GM12878 (cell line): ENCODE measurements around the gene GDF11. TPM values are rescaled to one million over a fixed set of nuclear protein-coding genes. Genes with fewer than 3 reads are reported as not detected.

Source experiments
- ATAC-seq: fragments of 200-7000 bp; cut with Tn5 transposase; 3 replicates; pipeline ENCODE4 v1.9.1; 2020; ENCODE audit warnings: mild to moderate bottlenecking, moderate library complexity
- BruUV-seq: library from RNA; stranded (reverse); fragments of 400-500 nt; replicated peaks from 2 replicates; lab custom pipeline; 2021; lab: Mats Ljungman, UMichigan
- CTCF ChIA-PET: fragments of 300-600 bp; sonication (Branson Sonifier 250); formaldehyde crosslinking; extraction: SDS; loops from one replicate; lab custom pipeline; 2021; ENCODE audit warnings: inconsistent platforms; lab: Yijun Ruan, JAX
- POLR2A ChIA-PET: fragments of 350-600 bp; formaldehyde crosslinking; extraction: SDS; loops from one replicate; lab custom pipeline; 2021; ENCODE audit warnings: inconsistent platforms; lab: Charles Lee
- RAD21 ChIA-PET: fragments of 300-600 bp; sonication (Branson Sonifier 250); formaldehyde crosslinking; loops from one replicate; lab custom pipeline; 2023; ENCODE audit warnings: antibody characterized with exemption; ENCODE audit not compliant: unreplicated experiment; lab: Charles Lee
- SMC1A ChIA-PET: fragments of 300-600 bp; sonication (Branson Sonifier 250); formaldehyde crosslinking; loops from one replicate; lab custom pipeline; 2023; ENCODE audit not compliant: unreplicated experiment, uncharacterized antibody; lab: Charles Lee
- DNase-seq: peaks from one replicate; pipeline ENCODE4 v3.0.0-alpha.2; 2011; ENCODE audit warnings: low read depth, low spot score
- FAIRE-seq: peaks from 3 replicates; lab custom pipeline; 2011; peaks lifted over from hg19 to GRCh38; lab: Jason Lieb, UNC
- H2AFZ ChIP-seq: 2 replicates; pipeline ENCODE4 v1.6.0; 2011; ENCODE audit warnings: low read depth, low read length, control low read depth; ENCODE audit not compliant: control insufficient read depth
- H3K27ac ChIP-seq: 2 replicates; pipeline ENCODE4 v1.5.1; 2011; ENCODE audit warnings: control low read depth; ENCODE audit not compliant: control insufficient read depth, insufficient read depth
- H3K27me3 ChIP-seq, 2 experiments: replicated peaks in 1 of 2; 2 replicates each; pipeline versions ENCODE4 v1.6.0 to v1.6.1; 2011; ENCODE audit warnings: low read length in 1 of 2; ENCODE audit not compliant: control insufficient read depth in 2 of 2, insufficient read depth in 2 of 2
- H3K36me3 ChIP-seq, 2 experiments: 2 replicates each; pipeline ENCODE4 v1.5.1; 2011; ENCODE audit warnings: low read length in 1 of 2; ENCODE audit not compliant: control insufficient read depth in 2 of 2, insufficient read depth in 2 of 2
- H3K4me1 ChIP-seq: 2 replicates; pipeline ENCODE4 v1.6.1; 2011; ENCODE audit warnings: mild to moderate bottlenecking, low read length, moderate library complexity, mixed read lengths; ENCODE audit not compliant: control insufficient read depth, insufficient read depth
- H3K4me2 ChIP-seq: 2 replicates; pipeline ENCODE4 v1.6.0; 2011; ENCODE audit warnings: control low read depth; ENCODE audit not compliant: control insufficient read depth, insufficient read depth
- H3K4me3 ChIP-seq: fragments of 200-600 bp; sonication (generic); 2 replicates; pipeline ENCODE4 v1.5.1; 2016
- H3K79me2 ChIP-seq: 2 replicates; pipeline ENCODE4 v1.6.0; 2011; ENCODE audit warnings: low read length; ENCODE audit not compliant: control insufficient read depth, insufficient read depth
- H3K9ac ChIP-seq: 2 replicates; pipeline ENCODE4 v1.8.0; 2011; ENCODE audit warnings: low read length, control low read depth, mixed read lengths; ENCODE audit not compliant: control insufficient read depth, insufficient read depth
- H3K9me3 ChIP-seq: replicated peaks from 3 replicates; pipeline ENCODE4 v1.5.1; 2011; ENCODE audit warnings: mild to moderate bottlenecking, low read length; ENCODE audit not compliant: control insufficient read depth, insufficient read depth
- H4K20me1 ChIP-seq: 2 replicates; pipeline ENCODE4 v1.6.0; 2011; ENCODE audit not compliant: control insufficient read depth, insufficient read depth
- IRF3 ChIP-seq: fragments of 450-650 bp; IDR thresholded peaks from 2 replicates; pipeline ENCODE4 v1.6.1; 2014; ENCODE audit warnings: mild to moderate bottlenecking
- MLLT1 ChIP-seq: fragments of 450-650 bp; IDR thresholded peaks from 2 replicates; pipeline ENCODE4 v1.6.1; 2016; ENCODE audit warnings: mild to moderate bottlenecking
- PAX8 ChIP-seq: fragments of 450-650 bp; IDR thresholded peaks from 2 replicates; pipeline ENCODE4 v1.6.1; 2017; ENCODE audit warnings: mild to moderate bottlenecking, moderate library complexity
- USF1 ChIP-seq: IDR thresholded peaks from 2 replicates; pipeline ENCODE4 v1.6.1; 2011; ENCODE audit warnings: borderline replicate concordance, low read depth, mild to moderate bottlenecking, moderate library complexity, mixed read lengths, low read length; ENCODE audit not compliant: insufficient read depth; ENCODE audit errors: extremely low read length
- WGBS: methylation state at CpG from one replicate; pipeline ENCODE4 v1.1.6; 2016; ENCODE audit warnings: low lambda C conversion rate; ENCODE audit not compliant: insufficient replicate concordance, insufficient coverage; ENCODE audit errors: missing lambda C conversion rate; 5-methylcytosine and 5-hydroxymethylcytosine counted together
- in situ Hi-C: fragments of 300-500 bp; cut with MboI; formaldehyde crosslinking; loops from 9 replicates; pipeline ENCODE4 v1.14.3; 2018; ENCODE audit warnings: mixed read lengths
- intact Hi-C: fragments of 100-400 bp; cut with micrococcal nuclease; formaldehyde crosslinking; loops from one replicate; pipeline ENCODE4 v1.14.2; 2022; ENCODE audit not compliant: unreplicated experiment
- polyA plus RNA-seq, 11 experiments: library from polyadenylated mRNA; depleted of rRNA in 4 of 11; unstranded in 6 of 11; stranded (reverse) in 5 of 11; fragments of >200 nt; fragmentation: Nextera tagmentation in 4 of 11; fragmentation: Illumina TruSeq in 1 of 11; extraction: Ambion mirVana in 4 of 11; extraction: Trizol in 1 of 11; gene quantifications; 1 replicate in 1 of 11; 2 replicates in 10 of 11; pipeline versions ENCODE4 v1.2.1 to v1.2.3, GENCODE V29; 2011 to 2016; ENCODE audit warnings: inconsistent platforms in 2 of 11, missing spikeins in 2 of 11, low read depth in 1 of 11
- total RNA-seq, 4 experiments: library from RNA; depleted of rRNA in 3 of 4; stranded (reverse); fragments of >200 nt in 3 of 4; fragmentation: Illumina TruSeq in 1 of 4; extraction: Trizol in 1 of 4; gene quantifications; 2 replicates each; pipeline versions ENCODE4 v1.2.1 to v1.2.3, GENCODE V29; 2013 to 2021

The GDF11 gene
- total and polyA plus RNA-seq, 10 of the 15 experiments (the other 5 are each of a cell fraction or from before 2014, with no cell fraction given), result 0.83 to 15.4 (median 4.3) TPM

GRCh38 chr12:55706568-55707218, 36.2 kb upstream of the GDF11 start:
- intact Hi-C loops, result no loop called here
- H3K4me2 ChIP-seq, result no peak overlapping the region
- peaks cover 6% of the 10 kb centered on the region; the same call in 1 of the 2 replicates for H3K4me1 ChIP-seq
- no peaks in the 10 kb centered on the region for H4K20me1 ChIP-seq
- H3K79me2 ChIP-seq, result no peaks in the 10 kb centered on the region
- in situ Hi-C loops, result no loop called here
- RAD21 ChIA-PET, result interaction anchor here (1.4 to 1.5 kb wide), 2 partner anchors 31 to 33 kb away, joined by 3 to 6 read pairs; no protein-coding TSS in a partner anchor
- H3K36me3 ChIP-seq, result no peaks in the 10 kb centered on the region
- FAIRE-seq (no peak), DNase-seq (no peak), ATAC-seq (no peak)
- no peak overlapping the region for H3K4me3 ChIP-seq
- CTCF ChIA-PET, result interaction anchor here (0.8 to 2.7 kb wide), 14 partner anchors 9 to 219 kb away, joined by 3 to 13 read pairs (median 4); partner anchors contain the start of genes BLOC1S1 and RDH5
- H3K27me3 ChIP-seq, result peaks cover 0 to 5% of the 10 kb centered on the region in 2 experiments; a peak in 2 of 4 replicates
- no peak overlapping the region for H3K9ac ChIP-seq
- SMC1A ChIA-PET, result interaction anchor here (1.4 to 2.5 kb wide), 3 partner anchors 25 to 227 kb away, joined by 3 to 9 read pairs (median 3); a partner anchor contains a TSS
- no peak overlapping the region for H2AFZ ChIP-seq
- no TSS peak for BruUV-seq
- H3K9me3 ChIP-seq, result no peaks in the 10 kb centered on the region
- POLR2A ChIA-PET, result no interaction called here
- no peak for TF ChIP-seq IRF3
- no peak for TF ChIP-seq USF1
- TF ChIP-seq MLLT1, result no peak
- no peak for TF ChIP-seq PAX8
- H3K27ac ChIP-seq, result no peak overlapping the region
- 50% methylated on average over 2 of the region's 2 CpGs for WGBS
